ENCODE data around the gene GPANK1. TPM values are rescaled to one million over a fixed set of nuclear protein-coding genes. Genes with fewer than 3 reads are reported as not detected.

GPANK1 gene
- total and polyA plus RNA-seq, 7 donors = 13.6 to 49.7 (median 22.6) TPM

DNA sequence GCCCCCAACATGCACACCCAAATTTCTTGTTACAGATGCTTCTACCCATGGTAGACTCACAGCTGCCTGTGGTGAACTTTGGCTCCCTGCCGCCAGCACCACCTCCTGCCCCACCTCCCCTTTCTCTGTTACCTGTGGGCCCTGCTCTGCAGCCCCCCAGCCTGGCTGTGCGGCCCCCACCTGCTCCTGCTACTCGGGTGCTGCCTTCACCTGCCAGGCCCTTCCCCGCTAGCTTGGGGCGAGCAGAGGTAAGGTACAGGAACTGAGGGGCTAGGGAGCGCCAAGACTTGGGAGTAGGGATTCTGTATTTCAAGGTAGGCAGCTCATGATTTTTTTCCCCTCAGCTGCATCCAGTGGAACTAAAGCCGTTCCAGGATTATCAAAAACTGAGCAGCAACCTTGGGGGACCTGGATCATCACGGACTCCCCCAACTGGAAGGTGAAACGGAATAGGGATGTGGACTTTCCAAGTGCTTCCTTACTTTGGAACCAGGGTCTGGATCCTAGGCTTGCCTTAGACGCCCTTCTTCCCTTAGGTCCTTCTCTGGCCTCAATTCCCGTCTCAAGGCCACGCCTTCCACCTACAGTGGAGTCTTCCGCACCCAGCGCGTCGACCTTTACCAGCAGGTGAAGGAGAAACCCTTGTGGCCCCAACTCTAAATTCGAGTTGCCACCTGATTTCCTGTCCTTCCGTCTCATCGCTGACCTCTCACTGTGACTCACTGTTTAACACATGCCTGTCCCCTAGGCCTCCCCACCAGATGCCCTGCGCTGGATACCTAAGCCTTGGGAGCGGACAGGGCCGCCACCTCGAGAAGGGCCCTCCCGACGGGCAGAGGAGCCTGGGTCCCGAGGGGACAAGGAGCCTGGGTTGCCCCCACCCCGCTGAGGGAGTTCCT lies 27.9 kb downstream of the GPANK1 start:
- TF ChIP-seq, protein P1, sequence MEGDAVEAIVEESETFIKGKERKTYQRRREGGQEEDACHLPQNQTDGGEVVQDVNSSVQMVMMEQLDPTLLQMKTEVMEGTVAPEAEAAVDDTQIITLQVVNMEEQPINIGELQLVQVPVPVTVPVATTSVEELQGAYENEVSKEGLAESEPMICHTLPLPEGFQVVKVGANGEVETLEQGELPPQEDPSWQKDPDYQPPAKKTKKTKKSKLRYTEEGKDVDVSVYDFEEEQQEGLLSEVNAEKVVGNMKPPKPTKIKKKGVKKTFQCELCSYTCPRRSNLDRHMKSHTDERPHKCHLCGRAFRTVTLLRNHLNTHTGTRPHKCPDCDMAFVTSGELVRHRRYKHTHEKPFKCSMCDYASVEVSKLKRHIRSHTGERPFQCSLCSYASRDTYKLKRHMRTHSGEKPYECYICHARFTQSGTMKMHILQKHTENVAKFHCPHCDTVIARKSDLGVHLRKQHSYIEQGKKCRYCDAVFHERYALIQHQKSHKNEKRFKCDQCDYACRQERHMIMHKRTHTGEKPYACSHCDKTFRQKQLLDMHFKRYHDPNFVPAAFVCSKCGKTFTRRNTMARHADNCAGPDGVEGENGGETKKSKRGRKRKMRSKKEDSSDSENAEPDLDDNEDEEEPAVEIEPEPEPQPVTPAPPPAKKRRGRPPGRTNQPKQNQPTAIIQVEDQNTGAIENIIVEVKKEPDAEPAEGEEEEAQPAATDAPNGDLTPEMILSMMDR (IDR thresholded peaks at IDR 0.05) = no peak
- no peaks in the 10 kb centered on the region for H3K9me3 ChIP-seq
- no peak overlapping the region for H3K4me3 ChIP-seq
- peak; percentile 11 to 46 (median 33) for ATAC-seq
- peak overlapping the region; percentile 23 for H3K27ac ChIP-seq
- intact Hi-C loops (cut with DNase I) = no loop called here
- no peak for DNase-seq
- H3K36me3 ChIP-seq (ENCODE audit: insufficient read depth in 1 of 2, low read depth in 1 of 2) = peaks cover 26 to 100% of the 10 kb centered on the region in 2 donors
- H3K4me1 ChIP-seq = peaks cover 6% of the 10 kb centered on the region
- 73 to 81% (median 78%) methylated on average over 27 of the region's 27 CpGs for WGBS, 3 donors
- H3K27me3 ChIP-seq (ENCODE audit: insufficient read depth in 3 of 3, low read length in 2 of 3) = no peaks in the 10 kb centered on the region

DNA sequence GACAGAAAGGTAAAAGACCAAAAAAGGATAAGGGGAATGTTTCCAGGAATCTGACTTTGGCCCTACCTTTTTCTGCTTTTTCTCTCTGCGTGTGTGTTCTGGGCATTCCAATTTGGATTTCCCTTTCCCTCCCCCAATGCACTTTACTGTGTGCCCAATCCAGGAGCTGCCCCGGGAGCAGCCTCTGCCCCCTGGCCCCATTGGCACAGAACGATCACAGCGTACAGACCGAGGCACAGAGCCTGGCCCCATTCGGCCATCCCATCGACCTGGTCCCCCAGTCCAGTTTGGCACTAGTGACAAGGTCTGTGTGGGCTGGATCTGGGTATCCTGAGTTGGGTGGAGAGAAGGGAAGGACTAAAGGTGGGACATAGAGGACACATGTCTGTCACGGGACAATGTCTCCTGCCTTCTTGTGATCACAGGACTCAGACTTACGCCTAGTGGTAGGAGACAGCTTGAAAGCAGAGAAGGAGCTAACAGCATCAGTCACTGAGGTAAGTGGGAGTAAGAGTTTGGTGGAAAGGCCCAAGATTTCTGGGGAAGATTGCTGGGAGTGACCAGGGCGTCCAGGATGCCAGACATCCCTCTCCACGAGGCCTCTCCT lies 29.7 kb downstream of the GPANK1 start:
- Histone ChIP-seq H3K36me3 (ENCODE audit: insufficient read depth in 1 of 2, low read depth in 1 of 2) (peaks cover 25 to 100% of the 10 kb centered on the region in 2 donors), H3K9me3 (no peaks in the 10 kb centered on the region), H3K4me3 (no peak overlapping the region), H3K27ac (no peak overlapping the region), H3K4me1 (peaks cover 6% of the 10 kb centered on the region), H3K27me3 (ENCODE audit: insufficient read depth in 3 of 3, low read length in 2 of 3) (no peaks in the 10 kb centered on the region)
- ATAC-seq (no peak), DNase-seq (no peak)
- TF ChIP-seq, protein P1 (IDR thresholded peaks at IDR 0.05) = no peak
- 76 to 87% (median 76%) methylated on average over 11 of the region's 11 CpGs for WGBS, 3 donors
- intact Hi-C loops (cut with DNase I) = no loop called here

DNA sequence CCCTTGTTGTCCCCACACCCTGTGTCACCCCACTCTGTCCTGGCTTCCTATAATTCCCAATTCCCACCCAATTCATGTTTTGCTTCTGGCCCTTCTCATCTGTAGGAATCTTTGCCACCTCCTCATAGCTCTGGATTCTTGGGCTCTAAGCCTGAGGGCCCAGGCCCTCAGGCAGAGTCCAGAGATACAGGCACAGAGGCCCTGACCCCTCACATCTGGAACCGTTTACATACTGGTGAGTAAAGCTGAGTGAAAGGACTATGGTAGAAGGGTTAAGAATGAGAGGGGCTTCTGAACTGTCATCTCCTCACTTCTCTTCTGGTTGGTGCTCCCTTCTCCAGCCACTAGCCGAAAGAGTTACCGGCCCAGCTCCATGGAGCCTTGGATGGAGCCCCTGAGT lies 30.7 kb downstream of the GPANK1 start:
- Histone ChIP-seq H3K36me3 (ENCODE audit: insufficient read depth in 1 of 2, low read depth in 1 of 2) (peaks cover 26 to 100% of the 10 kb centered on the region in 2 donors), H3K4me1 (peaks cover 6% of the 10 kb centered on the region), H3K4me3 (no peak overlapping the region), H3K27ac (no peak overlapping the region), H3K9me3 (no peaks in the 10 kb centered on the region), H3K27me3 (ENCODE audit: insufficient read depth in 3 of 3, low read length in 2 of 3) (no peaks in the 10 kb centered on the region)
- 88 to 92% (median 92%) methylated on average over 3 of the region's 3 CpGs for WGBS, 3 donors
- intact Hi-C loops (cut with DNase I) = no loop called here
- TF ChIP-seq, protein P1 (IDR thresholded peaks at IDR 0.05) = no peak
- no peak for ATAC-seq
- no peak for DNase-seq

DNA sequence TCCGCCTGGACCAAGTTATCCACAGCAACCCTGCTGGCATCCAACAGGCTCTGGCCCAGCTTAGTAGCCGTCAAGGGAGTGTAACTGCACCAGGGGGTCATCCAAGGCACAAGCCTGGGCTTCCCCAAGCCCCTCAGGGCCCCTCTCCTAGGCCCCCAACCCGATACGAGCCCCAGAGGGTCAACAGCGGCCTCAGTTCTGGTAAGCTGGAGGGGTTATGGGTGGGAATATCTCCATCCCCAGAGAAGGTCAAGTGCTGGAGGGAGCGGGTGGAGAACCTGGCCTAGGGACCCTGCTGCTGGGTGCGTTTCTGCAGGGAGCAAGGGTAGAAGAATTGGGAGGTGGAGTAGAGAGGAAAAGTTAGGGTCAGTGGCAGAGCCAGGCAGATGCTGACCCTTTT lies 31.4 kb downstream of the GPANK1 start:
- Histone ChIP-seq H3K27me3 (ENCODE audit: insufficient read depth in 3 of 3, low read length in 2 of 3) (no peaks in the 10 kb centered on the region), H3K36me3 (ENCODE audit: insufficient read depth in 1 of 2, low read depth in 1 of 2) (peaks cover 28 to 100% of the 10 kb centered on the region in 2 donors), H3K4me3 (no peak overlapping the region), H3K4me1 (peaks cover 6% of the 10 kb centered on the region), H3K27ac (no peak overlapping the region), H3K9me3 (no peaks in the 10 kb centered on the region)
- TF ChIP-seq, protein P1 (IDR thresholded peaks at IDR 0.05) = no peak
- WGBS, 3 donors = 85 to 86% (median 85%) methylated on average over 7 of the region's 7 CpGs
- DNase-seq (no peak), ATAC-seq (no peak)
- intact Hi-C loops (cut with DNase I) = no loop called here
